GM21619 (cell line): Measurements from ENCODE around the gene MSL1.
A peak's percentile ranks its signal among the peaks of the same experiment; 100 is the strongest.

Experiments
- ATAC-seq: cut with Tn5 transposase; IDR thresholded peaks from one replicate; pipeline ENCODE4 v1.9.1; 2021; ENCODE audit not compliant: unreplicated experiment

The MSL1 gene

DNA sequence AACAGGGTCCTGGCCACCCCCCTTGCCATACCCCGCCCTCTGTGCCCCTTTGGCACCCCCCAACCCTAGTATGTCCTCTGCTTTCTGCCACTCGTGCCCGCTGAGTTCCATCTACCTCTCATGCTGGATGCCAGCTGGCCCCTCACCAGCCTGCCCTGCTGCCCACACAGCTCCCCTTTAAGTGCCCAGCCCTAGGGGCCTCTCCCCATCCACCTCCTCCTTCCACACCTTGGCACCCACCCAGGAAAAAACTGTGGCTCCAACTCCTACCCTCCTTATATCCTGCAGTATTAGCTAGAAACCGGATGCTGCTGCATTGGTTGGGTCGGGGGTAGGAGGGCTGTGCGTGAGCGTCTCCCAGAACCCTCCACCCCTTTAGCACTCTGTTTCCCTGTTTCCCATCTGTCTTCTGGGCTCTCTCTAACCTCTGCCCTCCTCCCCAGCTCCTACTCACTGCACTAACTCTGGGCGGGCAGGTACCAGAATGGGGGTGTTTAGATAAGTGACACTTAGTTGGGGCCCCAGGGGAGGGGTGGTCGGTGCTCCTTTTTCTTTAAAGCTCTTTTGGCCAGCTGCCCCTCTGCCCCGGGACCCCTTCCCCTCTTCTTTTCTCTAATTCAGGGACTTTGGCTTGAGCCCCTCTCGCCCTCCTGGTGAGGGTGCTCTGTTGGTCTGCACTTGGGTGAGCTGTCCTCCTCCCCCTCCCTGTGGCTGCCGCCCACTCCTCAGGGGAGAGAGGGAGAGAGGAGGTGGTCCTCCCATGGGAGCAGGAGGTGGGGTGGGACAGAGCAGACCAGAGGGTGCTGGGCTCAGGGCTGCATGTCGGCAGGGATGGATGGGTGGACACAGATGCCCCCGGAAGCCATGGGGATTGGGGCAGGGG, 31.3 kb upstream of the MSL1 start:
- ATAC-seq: no peak

DNA sequence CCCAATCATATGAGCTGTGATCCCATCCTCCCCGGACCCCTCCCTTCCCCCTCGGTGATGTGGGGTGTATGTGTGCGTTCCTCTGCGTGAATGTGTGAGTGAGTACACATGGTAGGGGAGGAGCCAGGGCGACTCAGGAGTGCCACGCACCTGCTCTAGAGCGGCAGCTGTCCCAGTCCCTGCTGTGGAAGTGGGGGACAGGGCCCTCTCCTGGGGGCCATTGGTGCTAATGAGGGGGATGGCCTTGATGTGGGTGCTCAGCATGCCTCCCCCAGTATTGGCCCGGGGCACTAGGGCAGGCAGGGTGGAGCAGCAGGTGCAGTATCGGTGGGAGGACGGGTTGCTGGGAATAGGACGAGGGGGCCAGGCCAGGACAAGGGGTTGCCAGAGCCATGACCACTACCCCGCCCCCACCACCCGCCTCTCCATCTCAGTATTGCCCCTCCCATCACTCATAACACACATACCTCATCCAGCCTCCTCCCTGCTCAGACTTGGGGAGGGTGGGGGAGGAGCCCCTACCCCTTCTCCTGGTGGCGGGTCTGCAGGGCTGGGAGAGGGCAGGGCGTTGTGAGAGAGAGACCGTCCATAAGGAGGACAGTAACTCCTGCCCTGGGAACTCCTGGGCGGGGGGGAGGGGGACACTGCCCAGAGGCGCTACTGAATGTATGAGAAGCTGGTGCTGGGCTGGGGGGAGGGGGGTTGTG, 29.9 kb upstream of the MSL1 start:
- ATAC-seq: no peak

DNA sequence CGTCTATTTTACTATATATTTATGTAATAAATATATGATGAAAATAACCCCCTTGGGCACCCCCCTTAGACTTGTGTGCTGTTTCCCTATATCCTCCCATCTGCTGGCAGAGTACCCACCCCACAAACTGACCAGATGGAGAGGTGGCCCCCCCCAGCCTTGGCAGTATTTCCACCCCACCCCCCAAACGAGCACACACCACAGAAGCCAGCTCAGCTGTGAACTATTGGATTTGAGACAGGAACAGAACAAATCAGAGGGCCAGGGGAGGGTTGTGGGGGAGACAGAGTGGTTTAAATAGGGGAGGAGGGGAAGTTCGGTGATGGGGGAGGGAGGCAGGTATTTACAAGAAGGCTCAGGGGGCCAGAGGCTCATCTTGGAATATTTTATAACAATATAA, 29.2 kb upstream of the MSL1 start:
- ATAC-seq: no peak

DNA sequence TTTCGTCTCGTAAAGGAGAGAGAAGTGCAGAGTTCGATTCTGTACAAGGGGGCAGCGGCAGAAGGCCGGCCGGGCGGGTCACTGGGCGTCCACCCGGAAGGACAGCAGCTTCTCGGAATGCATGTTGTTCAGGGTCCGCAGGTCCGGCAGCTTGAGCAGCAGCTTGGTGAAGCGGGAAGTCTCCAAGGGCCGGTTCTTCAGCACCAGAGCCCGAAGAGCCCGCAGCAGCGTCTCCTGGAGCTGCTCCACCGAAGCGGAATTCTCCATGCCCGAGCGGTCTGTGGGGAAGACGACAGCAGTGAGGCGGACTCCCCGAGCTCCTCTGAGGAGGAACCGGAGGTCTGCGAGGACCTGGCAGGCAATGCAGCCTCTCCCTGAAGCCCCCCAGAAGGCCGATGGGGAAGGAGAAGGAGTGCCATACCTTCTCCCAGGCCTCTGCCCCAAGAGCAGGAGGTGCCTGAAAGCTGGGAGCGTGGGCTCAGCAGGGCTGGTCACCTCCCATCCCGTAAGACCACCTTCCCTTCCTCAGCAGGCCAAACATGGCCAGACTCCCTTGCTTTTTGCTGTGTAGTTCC, 28.7 kb upstream of the MSL1 start:
- ATAC-seq: no peak

DNA sequence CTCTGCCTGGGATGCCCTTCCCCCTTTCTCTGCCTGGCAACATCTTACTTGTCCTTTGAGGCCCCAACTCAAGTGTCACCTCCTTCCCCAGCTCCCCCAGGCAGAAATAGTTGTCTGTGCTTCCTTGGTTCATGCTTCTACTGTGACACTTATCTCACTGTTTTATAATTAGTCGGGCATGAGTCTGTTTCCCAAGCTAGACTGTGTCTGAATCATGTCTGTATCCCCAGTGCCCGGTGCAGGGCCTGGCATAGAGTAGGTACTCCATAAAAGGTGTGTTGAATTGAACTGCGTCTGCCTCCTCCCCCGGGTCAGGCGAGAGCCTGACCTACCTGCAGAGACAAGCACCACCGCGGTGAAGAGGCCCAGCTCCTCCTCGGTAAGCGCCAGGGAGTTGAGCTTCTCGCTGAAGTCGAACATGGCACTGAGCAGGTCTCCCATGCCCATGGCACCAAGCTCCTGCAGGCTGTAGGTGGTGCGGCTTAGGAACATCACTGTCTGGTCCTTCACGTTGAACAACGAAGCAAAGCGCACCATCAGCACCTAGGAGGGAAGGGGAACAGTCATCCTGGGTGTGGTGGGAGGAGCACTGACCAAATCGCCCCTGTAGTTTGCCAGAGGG, 28.1 kb upstream of the MSL1 start:
- ATAC-seq: no peak

DNA sequence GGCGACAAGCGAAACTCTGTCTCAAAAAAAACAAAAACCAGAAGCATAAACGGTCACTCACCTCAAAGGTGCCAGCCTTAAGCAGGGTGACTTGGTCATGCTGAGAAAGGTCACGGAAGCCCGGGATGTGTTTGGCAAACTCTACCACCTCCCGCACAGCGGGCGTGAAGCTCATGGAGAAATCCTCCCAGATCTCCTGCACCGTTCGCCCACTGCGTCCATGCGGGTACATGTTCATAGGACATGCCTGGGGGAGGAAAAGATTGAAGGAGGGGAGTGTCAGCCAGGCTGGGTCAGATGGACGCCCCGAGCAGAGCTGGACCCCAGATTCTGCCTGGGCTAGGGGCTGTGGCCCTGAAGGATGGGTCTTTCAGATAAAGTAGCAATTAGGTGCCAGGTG, 26.9 kb upstream of the MSL1 start:
- ATAC-seq: no peak

DNA sequence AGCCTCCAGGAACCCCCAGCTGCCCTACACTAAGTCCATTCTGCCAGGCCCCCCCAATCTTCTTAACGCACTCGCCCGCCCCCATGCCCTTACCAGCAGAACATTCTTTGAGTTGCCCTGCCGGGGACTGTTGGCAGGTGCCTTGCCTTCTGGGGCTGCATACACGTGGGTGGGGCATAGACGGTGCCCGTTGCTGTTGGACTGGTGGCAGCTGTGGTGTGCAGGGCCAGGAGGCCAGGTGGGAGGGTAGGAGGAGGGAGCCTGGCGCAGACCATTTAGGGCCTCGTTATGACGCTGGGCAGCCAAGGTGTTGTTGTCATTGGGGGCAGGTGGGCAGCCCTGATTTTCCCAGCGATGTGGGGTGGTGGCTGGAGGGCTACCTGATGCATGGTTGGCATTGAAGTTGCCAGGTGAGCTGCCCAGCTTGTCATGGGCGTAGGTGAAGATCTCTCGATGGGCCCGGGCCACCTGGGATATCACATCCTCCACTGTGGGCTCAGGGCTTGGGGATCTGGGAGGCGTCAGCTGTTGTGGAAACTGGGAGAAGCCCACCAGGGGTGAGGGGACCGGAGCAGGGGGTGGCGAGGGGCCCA, 26.3 kb upstream of the MSL1 start:
- no peak for ATAC-seq

DNA sequence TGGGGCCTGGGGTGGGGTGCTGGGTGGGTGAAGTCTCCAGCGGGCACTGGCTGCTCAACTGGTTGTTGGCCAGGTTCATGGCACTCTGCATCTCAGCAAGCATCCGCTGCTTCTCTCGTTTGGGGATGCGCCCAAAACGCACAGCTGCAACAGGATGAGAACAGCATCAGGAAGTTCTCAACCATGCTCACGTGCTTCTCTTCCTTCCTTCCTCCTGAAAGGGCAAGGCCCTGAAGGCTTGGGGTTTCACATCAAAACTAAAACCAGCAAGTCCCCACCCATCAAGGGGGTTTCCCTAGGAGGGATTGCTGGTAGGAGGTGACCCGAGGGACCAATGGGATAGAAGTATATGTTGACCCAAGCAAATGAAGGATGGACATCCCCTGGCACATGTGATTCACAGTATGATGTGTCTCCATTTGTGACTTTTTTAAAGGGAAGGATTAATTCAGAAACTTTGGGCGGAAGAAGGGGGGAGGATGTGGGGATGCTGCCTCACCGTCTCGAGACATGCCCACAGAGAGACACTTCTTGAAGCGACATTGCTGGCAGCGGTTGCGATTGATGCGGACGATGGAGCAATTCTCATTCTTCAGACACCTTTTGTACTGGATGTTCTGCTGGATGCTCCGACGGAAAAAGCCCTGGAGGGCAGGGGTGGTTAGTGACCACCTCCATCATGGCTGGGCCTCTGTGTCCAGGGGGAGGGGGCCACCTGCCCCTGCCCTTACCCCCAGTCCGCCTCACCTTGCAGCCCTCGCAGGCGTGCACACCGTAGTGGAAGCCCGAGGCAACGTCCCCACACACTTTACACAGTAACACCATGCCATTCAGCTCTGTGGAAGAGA, 25.6 kb upstream of the MSL1 start:
- peak; percentile 38 for ATAC-seq

DNA sequence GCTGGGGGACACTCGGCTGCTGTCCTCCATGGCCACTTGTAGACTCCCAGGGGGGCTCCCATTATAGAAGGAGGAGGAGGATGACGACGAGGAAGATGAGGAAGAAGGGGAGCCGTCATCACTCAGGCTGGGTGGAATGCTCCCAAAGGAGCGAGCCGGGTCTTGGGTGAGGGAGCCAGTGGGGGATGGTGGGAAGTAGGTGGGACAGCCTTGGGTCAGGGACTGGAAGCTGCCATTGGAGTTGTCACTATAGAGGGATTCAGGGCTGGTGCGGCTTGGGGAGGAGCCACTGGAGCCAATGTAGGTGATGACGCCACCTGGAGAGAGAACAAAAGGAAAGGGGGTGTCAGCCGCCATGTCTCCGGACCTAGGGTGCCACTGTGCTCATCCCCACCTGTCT, 24.7 kb upstream of the MSL1 start:
- no peak for ATAC-seq

DNA sequence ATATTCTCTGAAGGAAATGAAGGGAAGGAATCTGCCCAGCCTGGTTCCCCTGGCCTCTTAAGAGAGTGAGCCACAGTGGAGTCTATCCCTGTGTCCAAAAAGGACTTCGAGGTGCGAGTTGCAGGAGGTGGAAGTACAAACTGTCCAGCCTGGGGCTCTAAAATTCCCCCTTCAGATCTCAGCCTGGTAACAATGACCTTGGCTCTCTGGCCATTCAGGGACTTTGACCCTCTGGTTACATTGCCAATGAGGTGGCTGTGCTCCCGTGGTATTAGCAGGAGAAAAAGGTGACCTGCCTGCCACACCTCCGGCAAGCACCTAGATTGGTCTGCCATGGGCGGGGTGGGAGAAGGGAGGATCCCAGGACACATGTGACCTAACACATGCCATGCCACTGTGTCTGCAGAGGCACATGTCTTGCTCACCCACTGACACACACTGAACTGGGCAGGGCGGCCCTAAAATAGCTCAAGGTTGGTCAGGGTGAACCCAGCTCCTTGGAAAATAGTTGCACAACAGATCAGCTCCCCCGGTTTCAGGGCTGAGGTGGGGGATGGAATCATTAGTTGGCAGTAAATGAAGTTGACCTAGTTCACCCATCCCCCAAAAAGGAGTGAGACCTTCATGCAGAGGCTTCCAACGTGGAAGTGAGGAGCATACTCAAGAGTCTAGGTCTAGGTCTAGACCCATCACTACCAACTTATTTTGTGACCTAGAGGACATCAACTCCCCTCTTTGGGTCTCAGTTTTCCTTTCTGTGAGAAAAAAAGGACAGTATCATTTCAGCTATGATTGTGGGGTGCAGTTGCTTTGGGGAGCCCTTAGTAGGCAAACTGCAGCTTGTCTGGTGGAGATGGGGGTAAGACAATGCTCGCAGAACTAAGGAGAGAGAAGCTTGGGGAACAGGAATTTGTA, 23.6 kb upstream of the MSL1 start:
- ATAC-seq: no peak

DNA sequence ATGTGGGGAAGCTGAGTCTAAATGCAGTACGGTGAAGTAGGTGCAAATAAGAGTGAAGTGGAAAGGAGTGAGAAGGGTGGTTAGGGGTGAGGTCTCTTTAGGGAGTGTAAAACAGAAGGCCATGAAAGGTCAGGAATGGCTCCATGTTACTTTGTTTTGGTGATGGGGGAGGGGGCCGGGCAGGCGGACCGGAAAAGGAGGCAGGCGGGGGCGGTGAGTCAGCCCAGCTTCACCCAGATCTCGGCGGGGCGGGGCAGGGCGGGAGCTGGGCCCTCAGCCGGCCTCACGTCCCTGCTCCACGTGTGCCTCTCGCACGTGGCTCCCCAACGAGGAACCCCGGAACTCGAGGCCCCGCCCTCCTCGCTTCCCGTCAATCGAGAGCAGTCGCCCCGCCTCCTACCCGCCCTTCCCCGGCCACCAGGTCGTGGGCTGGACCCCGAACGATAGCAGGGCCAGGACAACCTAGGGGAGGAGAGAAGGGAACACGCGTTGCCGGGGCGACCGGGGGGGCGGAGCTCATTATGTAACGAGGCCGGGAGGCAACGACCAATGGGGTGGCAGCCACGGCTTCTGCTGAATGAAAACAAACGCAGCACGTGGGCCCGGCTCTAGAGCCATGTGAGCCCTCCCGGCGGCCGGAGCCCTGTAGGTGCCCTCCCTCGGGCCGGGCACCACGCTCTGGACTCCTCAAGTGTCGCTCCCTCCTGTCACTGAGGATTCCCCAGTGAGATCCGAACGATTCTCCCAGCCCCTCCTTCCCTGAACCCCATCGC, 22.7 kb upstream of the MSL1 start:
- ATAC-seq: peak; percentile 48

DNA sequence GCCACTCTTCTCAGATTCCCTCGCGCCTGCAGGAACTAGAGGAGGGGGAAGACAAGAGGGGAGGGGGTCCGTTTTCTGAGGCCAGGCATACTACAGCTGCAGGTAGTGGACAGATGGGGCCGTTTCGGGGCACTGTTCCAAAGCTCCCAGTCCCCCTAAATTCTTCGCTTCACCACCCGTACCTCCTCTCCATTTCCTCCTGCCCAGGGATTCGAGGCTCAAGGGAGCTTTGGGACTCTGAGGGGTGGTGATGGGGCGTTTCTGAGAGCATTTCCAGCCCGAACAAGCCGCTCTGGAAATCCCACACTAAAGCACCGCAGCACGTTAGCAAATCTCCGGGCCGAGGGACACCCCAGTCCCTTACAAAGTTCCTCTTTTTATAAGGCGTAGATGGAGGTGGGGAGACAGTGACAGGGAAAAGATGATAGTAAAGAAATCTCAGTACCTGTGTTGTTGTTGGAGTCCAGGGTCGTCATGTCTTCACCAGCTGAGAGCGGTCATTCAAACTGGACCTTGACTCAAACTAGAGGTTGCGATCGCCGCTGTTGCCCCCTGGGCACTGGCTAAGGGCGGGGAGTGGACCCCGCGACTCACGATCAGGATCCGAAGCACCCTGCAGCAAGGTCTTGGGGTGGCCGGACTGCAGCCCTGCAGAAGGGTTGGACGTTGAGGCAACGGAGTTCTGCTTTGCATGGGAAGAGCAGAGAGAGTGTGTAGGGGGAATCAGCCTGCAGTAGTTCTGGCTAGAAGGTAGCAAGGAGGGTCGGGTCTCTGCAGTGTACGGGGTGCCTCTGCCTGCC, 22.0 kb upstream of the MSL1 start:
- ATAC-seq: no peak

DNA sequence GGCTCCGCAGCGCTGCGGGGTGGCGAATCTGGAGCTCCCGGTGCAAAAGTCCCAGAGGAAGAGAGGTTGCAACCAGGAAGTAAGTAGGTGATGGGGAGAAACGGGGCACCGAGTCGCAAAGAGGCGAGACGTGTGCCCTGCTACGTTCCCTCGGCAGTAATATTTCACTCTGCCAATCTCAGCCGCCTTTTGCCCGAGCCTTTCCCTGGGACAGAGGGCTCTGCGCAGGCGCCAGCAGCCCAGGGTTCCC, 21.4 kb upstream of the MSL1 start, which contains the start of gene NR1D1:
Gene NR1D1, minus strand, starts transcription at position 171 of the 250 bp plus-strand sequence. CDS start 495 bp downstream, outside the sequence.
- ATAC-seq: peak; percentile 0

DNA sequence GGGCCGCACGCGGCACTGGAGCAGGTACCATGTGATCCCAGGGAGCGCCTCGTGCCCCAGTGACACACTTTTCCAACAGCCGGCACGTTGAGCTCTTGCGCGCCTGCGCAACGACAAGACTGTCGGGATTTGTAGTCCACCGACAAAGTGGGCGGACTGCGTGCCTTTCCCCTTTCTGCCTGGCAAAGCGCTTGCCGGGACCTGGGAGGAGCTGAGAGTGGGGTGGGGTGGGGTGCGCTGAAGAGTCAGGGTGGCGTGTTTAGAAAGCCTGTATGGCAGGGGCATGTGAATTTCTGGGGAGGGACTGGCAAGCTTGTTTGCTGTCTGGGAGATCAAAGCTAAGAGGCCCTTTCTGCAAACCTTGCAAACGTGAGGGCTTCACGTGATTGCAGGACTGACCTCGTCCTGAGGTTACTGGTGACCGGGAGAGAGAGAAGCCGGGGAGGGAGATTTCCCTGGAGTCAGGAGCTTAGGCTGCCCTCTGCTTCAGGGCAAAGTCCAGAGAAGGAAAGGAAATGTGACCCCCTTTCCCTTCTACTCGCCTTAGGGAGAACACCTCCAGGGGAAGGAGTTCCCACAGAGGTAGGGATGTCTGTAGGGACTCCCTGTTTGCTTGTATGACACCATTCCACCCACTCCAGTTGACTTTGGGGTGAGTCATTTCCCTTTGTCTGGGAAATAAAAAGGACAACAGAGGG, 21.0 kb upstream of the MSL1 start:
- peak; percentile 24 for ATAC-seq

DNA sequence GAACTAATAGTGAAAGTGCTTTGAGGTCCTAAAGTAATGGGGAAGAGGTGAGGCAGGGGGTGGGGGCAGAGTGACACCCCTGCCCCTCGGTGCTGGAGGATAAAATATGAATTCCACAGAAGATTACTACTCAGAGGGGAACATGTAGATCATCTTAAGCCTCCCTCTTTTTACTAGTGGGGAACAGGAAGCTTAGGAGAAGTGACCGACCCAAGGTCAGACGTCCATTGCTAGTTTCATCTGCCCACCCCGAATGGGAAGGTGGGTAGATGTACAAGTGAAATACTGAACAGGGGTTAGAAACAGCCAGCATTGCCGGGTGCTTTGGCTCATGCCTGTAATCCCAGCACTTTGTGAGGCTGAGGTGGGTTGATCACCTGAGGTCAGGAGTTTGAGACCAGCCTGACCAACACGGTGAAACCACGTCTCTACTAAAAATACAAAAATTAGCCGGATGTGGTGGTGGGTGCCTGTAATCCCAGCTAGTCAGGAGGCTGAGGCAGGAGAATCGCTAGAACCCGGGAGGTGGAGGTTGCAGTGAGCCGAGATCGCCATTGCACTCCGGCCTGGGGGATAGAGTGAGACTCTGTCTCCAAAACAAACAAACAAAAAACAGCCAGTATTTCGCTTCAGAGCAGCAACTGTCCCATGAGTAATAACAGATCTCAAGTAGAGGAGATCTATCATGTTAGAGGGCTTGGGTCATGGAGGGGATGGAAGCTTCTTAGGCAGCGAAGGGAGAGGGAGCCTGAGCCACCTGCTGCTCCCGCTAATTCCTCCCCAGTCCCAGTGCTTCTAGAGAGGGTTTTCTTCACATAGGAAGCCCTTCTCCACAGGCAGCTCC, 20.2 kb upstream of the MSL1 start:
- no peak for ATAC-seq

DNA sequence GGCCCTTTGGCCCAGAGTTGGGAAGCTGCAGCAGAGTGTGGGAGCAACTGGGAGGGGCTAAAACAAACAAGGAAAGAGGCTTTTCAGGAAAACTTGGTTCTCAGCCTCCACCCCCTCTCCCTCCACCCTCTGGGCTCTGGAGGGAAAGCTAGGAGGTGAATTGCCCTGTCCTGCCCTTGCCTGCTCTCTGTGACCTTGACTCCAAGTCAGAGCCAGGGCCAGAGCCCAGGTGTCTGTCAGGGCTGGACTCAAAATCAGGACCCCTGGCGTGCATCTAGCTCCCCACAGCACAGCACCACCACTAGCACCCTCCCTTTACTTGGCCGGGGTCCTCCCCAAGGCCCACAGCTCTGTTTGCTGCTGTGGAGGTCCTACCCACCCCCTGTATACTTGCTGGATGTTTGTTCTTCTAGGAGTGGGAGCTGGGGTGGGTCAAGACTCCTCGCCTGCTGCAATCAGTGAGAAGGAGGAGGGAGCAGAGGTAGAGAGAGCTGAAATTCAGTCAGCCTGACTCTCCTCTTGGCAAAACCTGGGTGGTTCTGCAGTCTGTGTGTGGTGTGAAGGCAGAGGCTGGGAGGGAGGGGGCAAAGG, 18.6 kb upstream of the MSL1 start:
- ATAC-seq: no peak
